Measurements from ENCODE around the gene CCDC148. TPM values are rescaled to one million over a fixed set of nuclear protein-coding genes. Genes with fewer than 3 reads are reported as not detected.

The CCDC148 gene
- polyA plus RNA-seq, 2 of the 4 experiments (the other 2 are of a cell fraction) = 0.41 to 0.85 TPM

DNA sequence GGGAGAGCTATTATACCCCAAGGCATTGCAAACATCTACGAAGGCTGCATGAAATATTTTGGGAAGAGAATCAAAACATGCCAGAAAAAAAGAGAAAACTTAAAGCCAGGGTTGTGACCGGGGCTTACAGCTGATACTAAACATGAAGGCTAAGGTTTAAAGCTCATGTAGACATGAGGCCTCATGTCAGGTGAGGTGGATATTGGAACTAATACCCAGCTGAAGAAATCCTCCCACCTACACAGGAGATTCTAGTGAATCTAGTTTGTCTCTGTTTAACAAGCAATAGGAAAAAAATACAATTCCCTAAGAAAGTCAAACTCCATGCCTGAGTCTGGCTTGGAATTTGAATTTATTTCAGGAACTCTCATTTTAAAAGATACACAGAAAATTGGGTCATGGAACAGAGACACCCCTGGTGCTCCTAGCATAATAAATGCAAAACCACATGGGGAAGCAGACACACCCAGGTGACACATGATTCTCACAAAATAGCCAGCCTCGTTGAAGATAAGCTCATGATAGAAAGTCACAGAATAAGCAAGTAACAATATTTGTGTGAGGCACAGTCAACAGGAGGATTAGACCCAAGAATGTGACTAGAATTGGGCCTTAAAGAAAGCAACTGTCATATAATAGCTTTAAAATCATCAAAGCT lies 312.7 kb downstream of the CCDC148 start:
- TF ChIP-seq, protein P1, sequence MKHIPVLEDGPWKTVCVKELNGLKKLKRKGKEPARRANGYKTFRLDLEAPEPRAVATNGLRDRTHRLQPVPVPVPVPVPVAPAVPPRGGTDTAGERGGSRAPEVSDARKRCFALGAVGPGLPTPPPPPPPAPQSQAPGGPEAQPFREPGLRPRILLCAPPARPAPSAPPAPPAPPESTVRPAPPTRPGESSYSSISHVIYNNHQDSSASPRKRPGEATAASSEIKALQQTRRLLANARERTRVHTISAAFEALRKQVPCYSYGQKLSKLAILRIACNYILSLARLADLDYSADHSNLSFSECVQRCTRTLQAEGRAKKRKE (CRISPR knock-in tag; IDR thresholded peaks at IDR 0.05; ENCODE audit: low read depth) = no peak
- TF ChIP-seq CHD4 (IDR thresholded peaks at IDR 0.05; ENCODE audit: borderline replicate concordance) (no peak), CEBPB (IDR thresholded peaks at IDR 0.05) (no peak), POLR2A (IDR thresholded peaks at IDR 0.05; ENCODE audit: low read length) (no peak), RARB (CRISPR knock-in tag; IDR thresholded peaks at IDR 0.05) (no peak), HEYL (CRISPR knock-in tag; IDR thresholded peaks at IDR 0.05) (no peak), KDM5A (IDR thresholded peaks at IDR 0.05) (no peak), CHD2 (IDR thresholded peaks at IDR 0.05; ENCODE audit: low read length, partially characterized antibody) (no peak), RFX5 (IDR thresholded peaks at IDR 0.05) (no peak)
- TF ChIP-seq, protein P2, sequence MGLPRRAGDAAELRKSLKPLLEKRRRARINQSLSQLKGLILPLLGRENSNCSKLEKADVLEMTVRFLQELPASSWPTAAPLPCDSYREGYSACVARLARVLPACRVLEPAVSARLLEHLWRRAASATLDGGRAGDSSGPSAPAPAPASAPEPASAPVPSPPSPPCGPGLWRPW (IDR thresholded peaks at IDR 0.05) = no peak
- TF ChIP-seq, protein P3, sequence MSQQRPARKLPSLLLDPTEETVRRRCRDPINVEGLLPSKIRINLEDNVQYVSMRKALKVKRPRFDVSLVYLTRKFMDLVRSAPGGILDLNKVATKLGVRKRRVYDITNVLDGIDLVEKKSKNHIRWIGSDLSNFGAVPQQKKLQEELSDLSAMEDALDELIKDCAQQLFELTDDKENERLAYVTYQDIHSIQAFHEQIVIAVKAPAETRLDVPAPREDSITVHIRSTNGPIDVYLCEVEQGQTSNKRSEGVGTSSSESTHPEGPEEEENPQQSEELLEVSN (IDR thresholded peaks at IDR 0.05; ENCODE audit: borderline replicate concordance, low read depth) = no peak
- TF ChIP-seq, protein P4, sequence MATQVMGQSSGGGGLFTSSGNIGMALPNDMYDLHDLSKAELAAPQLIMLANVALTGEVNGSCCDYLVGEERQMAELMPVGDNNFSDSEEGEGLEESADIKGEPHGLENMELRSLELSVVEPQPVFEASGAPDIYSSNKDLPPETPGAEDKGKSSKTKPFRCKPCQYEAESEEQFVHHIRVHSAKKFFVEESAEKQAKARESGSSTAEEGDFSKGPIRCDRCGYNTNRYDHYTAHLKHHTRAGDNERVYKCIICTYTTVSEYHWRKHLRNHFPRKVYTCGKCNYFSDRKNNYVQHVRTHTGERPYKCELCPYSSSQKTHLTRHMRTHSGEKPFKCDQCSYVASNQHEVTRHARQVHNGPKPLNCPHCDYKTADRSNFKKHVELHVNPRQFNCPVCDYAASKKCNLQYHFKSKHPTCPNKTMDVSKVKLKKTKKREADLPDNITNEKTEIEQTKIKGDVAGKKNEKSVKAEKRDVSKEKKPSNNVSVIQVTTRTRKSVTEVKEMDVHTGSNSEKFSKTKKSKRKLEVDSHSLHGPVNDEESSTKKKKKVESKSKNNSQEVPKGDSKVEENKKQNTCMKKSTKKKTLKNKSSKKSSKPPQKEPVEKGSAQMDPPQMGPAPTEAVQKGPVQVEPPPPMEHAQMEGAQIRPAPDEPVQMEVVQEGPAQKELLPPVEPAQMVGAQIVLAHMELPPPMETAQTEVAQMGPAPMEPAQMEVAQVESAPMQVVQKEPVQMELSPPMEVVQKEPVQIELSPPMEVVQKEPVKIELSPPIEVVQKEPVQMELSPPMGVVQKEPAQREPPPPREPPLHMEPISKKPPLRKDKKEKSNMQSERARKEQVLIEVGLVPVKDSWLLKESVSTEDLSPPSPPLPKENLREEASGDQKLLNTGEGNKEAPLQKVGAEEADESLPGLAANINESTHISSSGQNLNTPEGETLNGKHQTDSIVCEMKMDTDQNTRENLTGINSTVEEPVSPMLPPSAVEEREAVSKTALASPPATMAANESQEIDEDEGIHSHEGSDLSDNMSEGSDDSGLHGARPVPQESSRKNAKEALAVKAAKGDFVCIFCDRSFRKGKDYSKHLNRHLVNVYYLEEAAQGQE (IDR thresholded peaks at IDR 0.05) = no peak
- H3K27ac ChIP-seq = no peak overlapping the region
- H3K4me3 ChIP-seq = no peak overlapping the region
- no peak for DNase-seq (ENCODE audit: low read depth in 1 of 2, low spot score in 1 of 2)
- ChIA-PET CTCF (interaction anchor here (0.8 kb wide), 1 partner anchor 602 kb away, joined by 3 read pairs; no protein-coding TSS in a partner anchor), POLR2A (no interaction called here)
- no peak for FAIRE-seq
- H3K9me3 ChIP-seq = no peaks in the 10 kb centered on the region
- WGBS (ENCODE audit: missing lambda C conversion rate) = 56% methylated on average over 3 of the region's 3 CpGs
- no peak overlapping the region for H3K4me2 ChIP-seq
- no peak for ATAC-seq
- no peaks in the 10 kb centered on the region for H3K4me1 ChIP-seq

DNA sequence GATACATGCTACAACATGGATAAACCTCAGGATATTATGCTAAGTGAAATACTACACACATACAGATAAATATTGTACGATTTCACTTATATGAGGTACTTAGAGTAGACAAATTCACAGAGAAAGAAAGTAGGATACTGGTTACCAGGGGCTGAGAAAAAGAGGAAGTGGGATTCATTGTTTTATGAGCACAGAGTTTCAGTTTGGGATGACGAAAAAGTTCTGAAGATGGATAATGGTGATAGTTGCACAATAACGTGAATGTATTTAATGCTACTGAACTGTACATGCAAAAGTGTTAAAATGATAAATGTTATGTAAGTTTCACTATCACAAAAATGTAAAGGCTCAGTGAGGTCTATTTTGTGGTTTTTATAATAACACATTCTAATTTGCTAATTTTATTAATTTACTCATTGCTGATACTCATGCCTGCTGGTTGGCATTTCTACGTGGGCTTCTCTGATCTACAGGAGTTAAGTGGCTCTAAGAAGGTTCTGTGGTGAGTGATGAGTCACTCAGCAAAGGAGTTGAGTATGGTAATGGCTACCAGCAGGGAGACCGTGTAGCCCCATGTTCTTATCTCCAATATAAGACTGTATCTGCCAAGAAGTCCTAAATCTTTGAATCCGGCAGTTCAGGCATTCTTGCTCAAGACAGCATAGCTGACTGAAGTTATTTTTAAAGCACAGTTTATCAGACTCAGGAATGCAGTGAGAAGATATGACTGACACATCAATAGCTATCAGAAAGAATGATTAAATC lies 313.8 kb downstream of the CCDC148 start:
- TF ChIP-seq FOSL2 (IDR thresholded peaks at IDR 0.05) (no peak), FOSL2 (CRISPR knock-in tag; IDR thresholded peaks at IDR 0.05) (no peak), ZSCAN20 (CRISPR knock-in tag; IDR thresholded peaks at IDR 0.05) (no peak), EHF (CRISPR knock-in tag; IDR thresholded peaks at IDR 0.05) (no peak), POLR2AphosphoS2 (conservative IDR thresholded peaks at IDR 0.05; ENCODE audit: low read length) (no peak), TFCP2L1 (CRISPR knock-in tag; IDR thresholded peaks at IDR 0.05) (no peak), MYC (IDR thresholded peaks at IDR 0.05; ENCODE audit: borderline replicate concordance, low read length) (no peak), HDAC2 (IDR thresholded peaks at IDR 0.05) (no peak), HOXB5 (CRISPR knock-in tag; IDR thresholded peaks at IDR 0.05) (no peak), CHD4 (IDR thresholded peaks at IDR 0.05; ENCODE audit: borderline replicate concordance) (no peak)
- TF ChIP-seq, protein P2 (IDR thresholded peaks at IDR 0.05) = no peak
- ATAC-seq = no peak

More for the DNA sequence above, 313.8 kb downstream of the CCDC148 start:
- FAIRE-seq = no peak
- H3K9me3 ChIP-seq = no peaks in the 10 kb centered on the region
- H3K4me2 ChIP-seq = no peak overlapping the region
- ChIA-PET CTCF (no interaction called here), POLR2A (no interaction called here)
- DNase-seq (ENCODE audit: low read depth in 1 of 2, low spot score in 1 of 2) = no peak
- H3K4me3 ChIP-seq = no peak overlapping the region
- WGBS (ENCODE audit: missing lambda C conversion rate) = 80% methylated on average over 6 of the region's 6 CpGs
- no peak overlapping the region for H3K27ac ChIP-seq
- no peaks in the 10 kb centered on the region for H3K4me1 ChIP-seq
